H9 (cell line): ENCODE measurements around the gene TAF4. TPM values are rescaled to one million over a fixed set of nuclear protein-coding genes. Genes with fewer than 3 reads are reported as not detected.

Experiments used
- DNase-seq: peaks from one replicate; pipeline ENCODE4 v3.0.0-alpha.2; 2017
- H2AFZ ChIP-seq: one replicate; pipeline ENCODE4 v1.6.1; 2013; ENCODE audit warnings: mild to moderate bottlenecking, low read length, control low read depth, moderate library complexity
- H2AK5ac ChIP-seq: 2 replicates; pipeline ENCODE4 v1.6.1; 2013; ENCODE audit warnings: low read length, control low read depth, mixed read lengths; ENCODE audit not compliant: insufficient read length
- H2BK120ac ChIP-seq: one replicate; pipeline ENCODE4 v1.6.1; 2013; ENCODE audit warnings: low read depth, mild to moderate bottlenecking, low read length, control low read depth, inconsistent platforms; ENCODE audit not compliant: poor library complexity, severe bottlenecking
- H2BK12ac ChIP-seq: 2 replicates; pipeline ENCODE4 v1.6.1; 2013; ENCODE audit warnings: low read length, control low read depth, mixed read lengths, low read depth; ENCODE audit not compliant: insufficient read length
- H2BK15ac ChIP-seq: 2 replicates; pipeline ENCODE4 v1.6.1; 2013; ENCODE audit warnings: low read depth, low read length, control low read depth
- H2BK20ac ChIP-seq: one replicate; pipeline ENCODE4 v1.6.1; 2013; ENCODE audit warnings: low read depth, mild to moderate bottlenecking, low read length, control low read depth, inconsistent platforms; ENCODE audit not compliant: poor library complexity, severe bottlenecking
- H2BK5ac ChIP-seq: 2 replicates; pipeline ENCODE4 v1.6.1; 2013; ENCODE audit warnings: low read length, control low read depth, mixed read lengths; ENCODE audit not compliant: insufficient read length
- H3K14ac ChIP-seq: 2 replicates; pipeline ENCODE4 v1.6.1; 2013; ENCODE audit warnings: low read length, control low read depth; ENCODE audit not compliant: insufficient read depth
- H3K18ac ChIP-seq: 2 replicates; pipeline ENCODE4 v1.6.1; 2013; ENCODE audit warnings: low read depth, mild to moderate bottlenecking, mixed read lengths, low read length, control low read depth; ENCODE audit not compliant: insufficient read length
- H3K23ac ChIP-seq: 2 replicates; pipeline ENCODE4 v1.6.1; 2013; ENCODE audit warnings: low read length, control low read depth, mixed read lengths, low read depth; ENCODE audit not compliant: insufficient read length
- H3K23me2 ChIP-seq: 2 replicates; pipeline ENCODE4 v1.6.1; 2013; ENCODE audit warnings: low read depth, mild to moderate bottlenecking, mixed read lengths, low read length, control low read depth; ENCODE audit not compliant: insufficient read length, poor library complexity, severe bottlenecking
- H3K27ac ChIP-seq: 2 replicates; pipeline ENCODE4 v1.5.1; 2013; ENCODE audit warnings: low read length, control low read depth, mixed read lengths, low read depth; ENCODE audit not compliant: insufficient read length
- H3K27me3 ChIP-seq: 2 replicates; pipeline ENCODE4 v1.6.1; 2013; ENCODE audit warnings: low read length, control low read depth, inconsistent platforms; ENCODE audit not compliant: insufficient read depth
- H3K4ac ChIP-seq: 2 replicates; pipeline ENCODE4 v1.6.1; 2013; ENCODE audit warnings: low read depth, mild to moderate bottlenecking, control low read depth, inconsistent platforms, low read length, moderate library complexity
- H3K4me1 ChIP-seq: 2 replicates; pipeline ENCODE4 v1.6.1; 2013; ENCODE audit warnings: low read length, control low read depth, inconsistent platforms; ENCODE audit not compliant: insufficient read depth
- H3K4me2 ChIP-seq: 2 replicates; pipeline ENCODE4 v1.6.1; 2013; ENCODE audit warnings: low read length, control low read depth, mixed read lengths; ENCODE audit not compliant: insufficient read length, insufficient read depth
- H3K56ac ChIP-seq: 2 replicates; pipeline ENCODE4 v1.6.1; 2013; ENCODE audit warnings: low read depth, mild to moderate bottlenecking, mixed read lengths, low read length, control low read depth; ENCODE audit not compliant: insufficient read length
- H3K79me1 ChIP-seq: 2 replicates; pipeline ENCODE4 v1.6.1; 2013; ENCODE audit warnings: low read depth, mild to moderate bottlenecking, moderate library complexity, low read length, control low read depth, inconsistent platforms; ENCODE audit not compliant: insufficient read depth, poor library complexity, severe bottlenecking
- H3K79me2 ChIP-seq: 2 replicates; pipeline ENCODE4 v1.6.1; 2013; ENCODE audit warnings: low read length, control low read depth, inconsistent platforms; ENCODE audit not compliant: insufficient read depth
- H3K9ac ChIP-seq: 2 replicates; pipeline ENCODE4 v1.6.1; 2013; ENCODE audit warnings: low read length, control low read depth, mixed read lengths; ENCODE audit not compliant: insufficient read length; ENCODE audit errors: extremely low read depth
- H3K9me3 ChIP-seq: one replicate; pipeline ENCODE4 v1.6.1; 2013; ENCODE audit warnings: low read depth, low read length, inconsistent platforms; ENCODE audit not compliant: control insufficient read depth
- H3T11ph ChIP-seq: one replicate; pipeline ENCODE4 v1.6.1; 2013; ENCODE audit warnings: mild to moderate bottlenecking, low read length, control low read depth, inconsistent platforms
- H4K20me1 ChIP-seq: one replicate; pipeline ENCODE4 v1.6.1; 2013; ENCODE audit not compliant: control insufficient read depth, insufficient read length, insufficient read depth
- H4K5ac ChIP-seq: 2 replicates; pipeline ENCODE4 v1.6.1; 2013; ENCODE audit warnings: low read depth, mild to moderate bottlenecking, mixed read lengths, low read length, control low read depth; ENCODE audit not compliant: insufficient read length
- H4K8ac ChIP-seq: replicated peaks from 2 replicates; pipeline ENCODE4 v1.6.1; 2013; ENCODE audit warnings: low read length, control low read depth, mixed read lengths, low read depth; ENCODE audit not compliant: insufficient read length
- H4K91ac ChIP-seq: 2 replicates; pipeline ENCODE4 v1.6.1; 2013; ENCODE audit warnings: low read depth, mild to moderate bottlenecking, moderate library complexity, mixed read lengths, low read length, control low read depth; ENCODE audit not compliant: insufficient read length
- H3K27ac Mint-ChIP-seq, 3 experiments: 2 replicates in 2 of 3; 3 replicates in 1 of 3; pipeline ENCODE4 v1.8.0; 2020 to 2021; ENCODE audit warnings: mixed read lengths in 3 of 3, mild to moderate bottlenecking in 1 of 3, moderate library complexity in 1 of 3
- H3K27me3 Mint-ChIP-seq: 2 replicates; pipeline ENCODE4 v1.8.0; 2021; ENCODE audit warnings: low read depth, mild to moderate bottlenecking, moderate library complexity, mixed read lengths
- H3K36me3 Mint-ChIP-seq, 3 experiments: 2 replicates in 2 of 3; 3 replicates in 1 of 3; pipeline ENCODE4 v1.8.0; 2020 to 2021; ENCODE audit warnings: low read depth in 3 of 3, mixed read lengths in 3 of 3; ENCODE audit not compliant: insufficient read depth in 1 of 3
- H3K4me1 Mint-ChIP-seq, 2 experiments: 2 replicates each; pipeline ENCODE4 v1.8.0; 2020; ENCODE audit warnings: mixed read lengths in 2 of 2
- H3K4me3 Mint-ChIP-seq, 2 experiments: 2 replicates in 1 of 2; 3 replicates in 1 of 2; pipeline ENCODE4 v1.8.0; 2020 to 2021; ENCODE audit warnings: mild to moderate bottlenecking in 2 of 2, mixed read lengths in 2 of 2, moderate library complexity in 1 of 2
- H3K9me3 Mint-ChIP-seq, 2 experiments: 2 replicates in 1 of 2; 3 replicates in 1 of 2; pipeline ENCODE4 v1.8.0; 2020; ENCODE audit warnings: mild to moderate bottlenecking in 2 of 2, mixed read lengths in 2 of 2, moderate library complexity in 1 of 2
- WGBS: extraction: QIAGEN DNeasy Blood & Tissue Kit; methylation state at CpG from one replicate; pipeline ENCODE4 v1.1.7; 2013; ENCODE audit warnings: missing lambda C conversion rate, low lambda C conversion rate, mixed read lengths; ENCODE audit not compliant: insufficient read length; ENCODE audit errors: extremely low coverage; 5-methylcytosine and 5-hydroxymethylcytosine counted together
- total RNA-seq: library from RNA; stranded (reverse); gene quantifications from 2 replicates; pipeline ENCODE4 v1.2.1, GENCODE V29; 2021
- TF ChIP-seq, protein P1 (sequence below): fragments of 200-600 bp; sonication (generic); conservative IDR thresholded peaks from 3 replicates; pipeline ENCODE4 v1.8.0; 2021; ENCODE audit warnings: antibody characterized with exemption, mild to moderate bottlenecking

The TAF4 gene
- total RNA-seq, 1 experiment from 2014 or later = 30.8 TPM

- Histone ChIP-seq H3K27me3 (no peaks in the 10 kb centered on the region), H3K9me3 (peaks cover 7% of the 10 kb centered on the region), H3K4me2 (no peak overlapping the region), H3T11ph (no peak overlapping the region), H3K79me1 (peaks cover 3% of the 10 kb centered on the region), H3K23ac (no peak overlapping the region), H4K5ac (no peak overlapping the region), H2AFZ (no peak overlapping the region), H2AK5ac (no peak overlapping the region), H2BK12ac (no peak overlapping the region), H2BK120ac (no peak overlapping the region), H4K91ac (no peak overlapping the region), H3K18ac (no peak overlapping the region), H3K4me1 (no peaks in the 10 kb centered on the region), H4K20me1 (no peaks in the 10 kb centered on the region), H3K14ac (no peak overlapping the region; the same call in 1 of the 2 replicates), H4K8ac (no peak overlapping the region), H2BK20ac (no peak overlapping the region), H3K9ac (no peak overlapping the region), H2BK15ac (no peak overlapping the region), H3K27ac (no peak overlapping the region), H3K23me2 (no peaks in the 10 kb centered on the region), H3K4ac (no peak overlapping the region), H2BK5ac (no peak overlapping the region), H3K56ac (no peak overlapping the region), H3K79me2 (no peaks in the 10 kb centered on the region)
- TF ChIP-seq, protein P1, sequence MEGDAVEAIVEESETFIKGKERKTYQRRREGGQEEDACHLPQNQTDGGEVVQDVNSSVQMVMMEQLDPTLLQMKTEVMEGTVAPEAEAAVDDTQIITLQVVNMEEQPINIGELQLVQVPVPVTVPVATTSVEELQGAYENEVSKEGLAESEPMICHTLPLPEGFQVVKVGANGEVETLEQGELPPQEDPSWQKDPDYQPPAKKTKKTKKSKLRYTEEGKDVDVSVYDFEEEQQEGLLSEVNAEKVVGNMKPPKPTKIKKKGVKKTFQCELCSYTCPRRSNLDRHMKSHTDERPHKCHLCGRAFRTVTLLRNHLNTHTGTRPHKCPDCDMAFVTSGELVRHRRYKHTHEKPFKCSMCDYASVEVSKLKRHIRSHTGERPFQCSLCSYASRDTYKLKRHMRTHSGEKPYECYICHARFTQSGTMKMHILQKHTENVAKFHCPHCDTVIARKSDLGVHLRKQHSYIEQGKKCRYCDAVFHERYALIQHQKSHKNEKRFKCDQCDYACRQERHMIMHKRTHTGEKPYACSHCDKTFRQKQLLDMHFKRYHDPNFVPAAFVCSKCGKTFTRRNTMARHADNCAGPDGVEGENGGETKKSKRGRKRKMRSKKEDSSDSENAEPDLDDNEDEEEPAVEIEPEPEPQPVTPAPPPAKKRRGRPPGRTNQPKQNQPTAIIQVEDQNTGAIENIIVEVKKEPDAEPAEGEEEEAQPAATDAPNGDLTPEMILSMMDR = no peak
- no peak for DNase-seq
- Mint-ChIP-seq H3K9me3 (peaks cover 7 to 8% of the 10 kb centered on the region in 2 experiments), H3K36me3 (peaks cover 77 to 94% (median 91%) of the 10 kb centered on the region in 3 experiments), H3K4me3 (no peak overlapping the region), H3K27me3 (no peaks in the 10 kb centered on the region), H3K27ac (0 out of 7 replicates have a peak overlapping the region, but pooled peaks of 1 of the 3 experiments have one; percentile 68), H3K4me1 (no peaks in the 10 kb centered on the region)
- WGBS = no CpG with 5 or more reads among the region's 15 CpGs
Measured at GRCh38 chr20:61993058-61993457, 72.6 kb downstream of the TAF4 start.
